ENCODE data around the gene FTO.

FTO gene

DNA sequence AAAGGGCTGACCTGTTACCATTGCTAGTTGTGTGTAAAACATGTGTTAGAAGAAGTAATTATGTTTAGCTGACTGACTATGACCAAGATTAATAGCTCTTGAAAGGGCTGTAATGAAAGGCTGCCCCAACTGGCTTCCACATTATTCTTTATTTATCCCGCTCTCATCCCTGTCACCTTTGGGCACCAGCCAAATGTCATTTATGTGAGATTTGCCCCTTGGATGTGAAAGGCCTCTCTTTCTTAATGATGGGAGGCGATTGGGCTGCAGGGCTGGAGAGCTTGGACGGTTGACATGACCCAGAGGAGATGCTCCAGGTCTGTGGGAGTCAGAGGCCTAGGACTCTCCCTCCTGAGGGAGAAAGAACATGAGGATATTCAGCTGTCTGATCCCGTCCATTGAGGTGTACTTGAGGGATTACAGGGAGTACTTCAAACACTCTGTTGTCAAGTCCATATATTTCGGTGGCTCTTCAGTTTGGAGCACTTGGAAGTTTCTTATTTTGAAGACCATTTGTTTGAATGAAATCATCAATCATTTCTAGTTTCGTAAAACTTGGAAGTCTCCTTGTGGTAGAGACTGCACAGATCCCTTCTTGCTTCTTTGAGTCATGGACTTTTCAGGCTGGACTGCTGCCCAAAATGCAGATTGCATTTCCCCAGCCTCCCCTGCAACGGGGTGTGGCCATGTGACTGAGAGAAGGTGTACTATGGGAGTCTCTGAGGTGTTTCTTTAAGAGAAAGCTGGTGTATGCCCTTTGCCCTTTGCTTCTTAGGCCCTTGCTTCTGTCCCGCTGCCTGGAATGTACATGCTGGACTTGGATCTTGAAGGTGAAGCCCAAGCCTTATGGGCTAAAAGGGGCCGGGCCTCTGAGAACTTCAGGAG is 51.3 kb downstream of the FTO start:
- H3K4me3 ChIP-seq (ENCODE audit: low read length), result no peak overlapping the region
- no peak for TF ChIP-seq ZNF274 (IDR thresholded peaks at IDR 0.05; ENCODE audit: low read depth, low read length)

- TF ChIP-seq ZNF274 (IDR thresholded peaks at IDR 0.05; ENCODE audit: low read depth, low read length), result no peak
- H3K4me3 ChIP-seq (ENCODE audit: low read length), result no peak overlapping the region
These were observed 52.5 kb downstream of the FTO start for GRCh38 chr16:53756275-53756996.

- no peak overlapping the region for H3K4me3 ChIP-seq (ENCODE audit: low read length)
- no peak for TF ChIP-seq ZNF274 (IDR thresholded peaks at IDR 0.05; ENCODE audit: low read depth, low read length)
These were observed 54.1 kb downstream of the FTO start for GRCh38 chr16:53757971-53758609.

DNA sequence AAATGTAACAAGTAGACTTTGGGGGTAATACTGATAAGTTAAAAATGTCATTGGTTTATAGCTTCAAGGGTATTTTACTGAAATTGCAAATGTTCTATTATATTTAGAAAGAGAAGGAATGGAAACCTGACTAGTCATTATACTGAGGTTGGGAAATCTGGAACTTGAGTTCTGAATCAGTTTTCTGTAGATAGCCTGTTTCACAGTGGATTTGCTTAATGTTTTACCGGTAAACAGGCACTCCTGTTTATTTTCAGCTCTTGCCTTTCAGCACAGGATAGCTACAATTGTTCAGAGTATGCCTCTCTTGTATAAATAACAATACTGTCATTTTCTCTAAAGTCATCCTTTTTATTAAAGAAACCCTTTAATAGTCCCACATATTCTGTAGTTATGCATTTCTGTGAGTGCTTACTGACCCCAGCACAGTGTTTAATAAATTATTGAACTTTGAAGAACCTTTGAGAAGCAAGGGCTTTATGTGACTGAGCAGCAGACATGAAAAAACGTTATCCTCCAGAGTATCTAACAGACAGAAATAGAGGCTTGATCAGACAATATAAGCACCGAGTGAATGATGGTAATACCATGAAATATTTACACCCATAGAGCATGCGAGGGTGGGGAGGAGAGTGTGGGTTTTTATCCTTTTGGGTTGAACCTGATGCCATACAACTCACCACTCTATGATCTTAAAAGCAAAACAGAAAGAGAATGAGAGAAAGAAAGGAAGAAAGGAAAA is 58.2 kb downstream of the FTO start:
- no peak overlapping the region for H3K4me3 ChIP-seq (ENCODE audit: low read length)
- TF ChIP-seq ZNF274 (IDR thresholded peaks at IDR 0.05; ENCODE audit: low read depth, low read length), result no peak

- TF ChIP-seq ZNF274 (IDR thresholded peaks at IDR 0.05; ENCODE audit: low read depth, low read length), result no peak
- no peak overlapping the region for H3K4me3 ChIP-seq (ENCODE audit: low read length)
These were observed 62.5 kb downstream of the FTO start for GRCh38 chr16:53766304-53767016.

DNA sequence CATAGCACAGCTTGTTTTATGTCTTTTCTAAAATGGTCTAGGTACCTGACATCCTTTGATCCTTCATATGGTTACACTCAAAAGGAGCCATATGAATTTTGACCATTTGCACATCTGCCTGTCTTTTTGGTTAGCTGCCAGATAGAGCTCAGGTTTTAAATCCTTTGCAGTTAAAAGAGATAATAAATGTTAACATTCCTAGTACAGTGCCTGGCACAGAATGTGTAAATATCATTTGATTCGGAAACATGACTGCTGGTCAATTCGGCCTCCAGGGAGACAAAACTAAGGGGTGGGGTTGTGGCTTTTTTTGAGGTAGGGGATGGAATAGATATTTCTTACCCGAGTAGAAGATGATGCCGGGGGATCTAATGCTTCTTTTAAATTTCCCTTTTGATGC is 64.2 kb downstream of the FTO start:
- H3K4me3 ChIP-seq (ENCODE audit: low read length), result no peak overlapping the region
- no peak for TF ChIP-seq ZNF274 (IDR thresholded peaks at IDR 0.05; ENCODE audit: low read depth, low read length)

DNA sequence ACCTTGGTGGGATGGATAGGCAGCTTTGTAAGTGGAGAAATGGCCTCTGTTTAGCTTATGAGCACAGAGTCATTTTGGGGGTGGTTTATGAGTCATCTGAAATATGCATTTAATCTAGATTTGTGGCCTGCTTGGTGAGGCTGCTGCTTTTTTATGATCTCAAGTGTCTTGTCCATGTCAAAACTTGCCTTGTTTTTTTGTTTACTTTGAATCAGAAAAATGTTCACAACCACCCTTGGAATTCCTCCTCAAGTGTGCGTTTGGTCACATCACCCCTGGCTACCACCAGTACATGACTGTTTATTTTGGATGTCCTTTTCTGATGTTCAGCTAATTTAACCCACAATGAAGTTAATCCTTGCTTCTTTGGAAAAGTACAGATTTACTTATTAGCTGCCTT is 64.6 kb downstream of the FTO start:
- H3K4me3 ChIP-seq (ENCODE audit: low read length), result no peak overlapping the region
- TF ChIP-seq ZNF274 (IDR thresholded peaks at IDR 0.05; ENCODE audit: low read depth, low read length), result no peak

DNA sequence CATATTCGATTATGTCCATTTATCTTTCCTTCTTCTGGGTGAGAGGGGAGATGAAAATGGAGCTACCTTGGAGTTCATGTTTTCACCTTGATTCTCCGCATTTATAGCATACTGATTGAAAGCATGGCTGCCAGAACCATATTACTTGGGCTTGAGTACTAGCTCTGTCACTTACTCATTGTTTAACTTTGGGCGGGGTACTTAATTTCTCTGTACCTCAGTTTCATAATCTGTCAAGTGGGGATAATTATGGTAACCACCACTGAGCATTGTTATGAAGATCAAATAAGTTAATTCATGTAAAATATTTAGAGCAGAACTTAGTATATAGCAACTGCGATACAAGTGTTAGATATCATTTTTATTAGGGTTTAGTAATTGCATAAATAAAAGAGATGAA is 65.2 kb downstream of the FTO start:
- H3K4me3 ChIP-seq (ENCODE audit: low read length), result no peak overlapping the region

GRCh38 chr16:53769787-53770186 is 65.8 kb downstream of the FTO start:
- H3K4me3 ChIP-seq (ENCODE audit: low read length), result no peak overlapping the region
- no peak for TF ChIP-seq ZNF274 (IDR thresholded peaks at IDR 0.05; ENCODE audit: low read depth, low read length)

More for the DNA sequence above, 65.2 kb downstream of the FTO start:
- no peak for TF ChIP-seq ZNF274 (IDR thresholded peaks at IDR 0.05; ENCODE audit: low read depth, low read length)

DNA sequence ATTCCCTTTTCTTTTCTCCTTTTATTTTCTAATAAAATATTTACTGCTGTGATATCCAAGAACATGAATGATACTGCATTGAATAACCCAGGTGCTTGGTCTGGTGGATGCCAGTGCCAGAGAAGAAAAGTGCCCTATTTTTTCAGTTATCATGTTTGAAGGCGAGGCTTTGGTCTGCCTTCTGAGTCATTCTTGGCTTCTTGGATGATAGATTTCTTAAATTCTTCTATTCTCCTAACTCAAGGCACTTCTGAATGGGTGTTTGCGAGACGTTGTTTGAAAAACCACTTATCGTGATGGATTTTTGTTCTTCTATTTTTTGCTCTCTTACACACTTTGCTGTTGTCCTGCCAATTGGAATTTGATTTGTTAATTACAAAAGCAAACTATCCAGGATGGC is 66.7 kb downstream of the FTO start:
- no peak for TF ChIP-seq ZNF274 (IDR thresholded peaks at IDR 0.05; ENCODE audit: low read depth, low read length)

DNA sequence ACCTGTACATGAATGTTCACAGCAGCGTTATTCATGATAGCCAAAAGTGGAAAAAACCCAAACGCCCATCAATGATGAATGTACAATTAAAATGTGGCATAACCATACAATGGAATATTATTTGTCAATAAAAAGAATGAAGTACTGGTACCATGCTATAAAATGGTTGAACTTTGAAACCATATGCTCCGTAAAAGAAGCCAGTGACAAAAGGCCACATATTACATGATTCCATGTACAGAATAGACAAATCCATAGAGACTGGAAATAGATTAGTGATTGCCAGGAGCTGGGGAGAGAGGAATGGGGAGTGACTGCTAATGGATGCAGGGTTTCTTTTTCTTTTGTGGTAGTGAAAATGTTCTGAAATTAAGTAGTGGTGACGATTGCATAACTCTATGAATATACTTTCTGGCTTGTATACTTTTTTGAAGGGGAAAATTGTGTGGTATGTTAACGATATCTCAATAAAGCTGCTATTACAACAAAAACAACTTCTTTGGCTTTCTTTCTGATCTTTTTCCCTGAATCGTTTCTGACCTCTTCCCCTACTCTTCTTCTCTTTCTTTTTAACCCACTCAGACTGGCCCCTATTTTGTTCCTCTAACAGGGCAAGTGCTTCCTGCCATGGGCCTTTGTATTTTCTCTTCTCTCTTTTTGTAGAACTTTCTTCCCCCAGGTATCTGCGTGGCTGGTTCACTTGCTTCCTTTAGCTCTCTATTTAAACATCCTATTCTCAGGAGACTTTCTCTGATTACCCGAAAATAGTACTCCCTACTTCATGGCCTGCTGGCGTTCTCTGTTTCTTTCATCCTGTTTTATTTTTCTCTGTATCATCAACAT is 67.9 kb downstream of the FTO start:
- TF ChIP-seq ZNF274 (IDR thresholded peaks at IDR 0.05; ENCODE audit: low read depth, low read length), result no peak

More for the DNA sequence above, 66.7 kb downstream of the FTO start:
- H3K4me3 ChIP-seq (ENCODE audit: low read length), result no peak overlapping the region

GRCh38 chr16:53773150-53773846 is 69.3 kb downstream of the FTO start:
- H3K4me3 ChIP-seq (ENCODE audit: low read length), result no peak overlapping the region
- no peak for TF ChIP-seq ZNF274 (IDR thresholded peaks at IDR 0.05; ENCODE audit: low read depth, low read length)

More for the DNA sequence above, 67.9 kb downstream of the FTO start:
- no peak overlapping the region for H3K4me3 ChIP-seq (ENCODE audit: low read length)

Measured in GM08714 (cell line).